CD4-positive, CD25-positive, alpha-beta regulatory T cell (primary cell): ENCODE results near the gene TALDO1. TPM values are rescaled to one million over a fixed set of nuclear protein-coding genes. Genes with fewer than 3 reads are reported as not detected.

ENCODE experiments used
- ATAC-seq, 2 donors: fragments of 150-1000 bp; cut with Tn5 transposase; one replicate each; pipeline ENCODE4 v1.10.0; 2021; ENCODE audit warnings: low read depth in 2 of 2, moderate number of reproducible peaks in 2 of 2, moderate library complexity in 1 of 2
- DNase-seq, 3 donors: peaks; one replicate each; pipeline versions ENCODE4 v3.0.0 to v3.0.0-alpha.2; 2012 to 2022; ENCODE audit warnings: mixed read lengths in 1 of 3
- H3K27ac ChIP-seq: one replicate; pipeline ENCODE4 v1.7.0; 2013; ENCODE audit warnings: mild to moderate bottlenecking, low read length; ENCODE audit not compliant: insufficient read depth, poor library complexity, severe bottlenecking
- H3K27me3 ChIP-seq: one replicate; pipeline ENCODE4 v1.7.0; 2013; ENCODE audit warnings: low read length; ENCODE audit not compliant: control insufficient read depth, insufficient read depth
- H3K36me3 ChIP-seq: one replicate; pipeline ENCODE4 v1.7.0; 2013; ENCODE audit warnings: mild to moderate bottlenecking, low read length, moderate library complexity; ENCODE audit not compliant: control insufficient read depth, insufficient read depth
- H3K4me1 ChIP-seq: 2 replicates; pipeline ENCODE4 v1.7.0; 2013; ENCODE audit warnings: mild to moderate bottlenecking, low read length; ENCODE audit not compliant: insufficient read depth, control insufficient read depth, poor library complexity, severe bottlenecking
- H3K4me3 ChIP-seq: one replicate; pipeline ENCODE4 v1.7.0; 2013; ENCODE audit warnings: low read depth, mild to moderate bottlenecking, low read length, moderate library complexity
- H3K9me3 ChIP-seq, 2 experiments: 1 replicate in 1 of 2; 2 replicates in 1 of 2; pipeline ENCODE4 v1.7.0; 2013; ENCODE audit warnings: low read length in 2 of 2, mild to moderate bottlenecking in 1 of 2, moderate library complexity in 1 of 2; ENCODE audit not compliant: control insufficient read depth in 2 of 2
- H3K27ac Mint-ChIP-seq, 3 donors: one replicate each; pipeline ENCODE4 v1.8.0; 2020 to 2022; ENCODE audit warnings: mild to moderate bottlenecking in 3 of 3, mixed read lengths in 3 of 3, moderate library complexity in 2 of 3
- H3K27me3 Mint-ChIP-seq: one replicate; pipeline ENCODE4 v1.8.0; 2022; ENCODE audit warnings: mild to moderate bottlenecking, mixed read lengths
- H3K36me3 Mint-ChIP-seq: one replicate; pipeline ENCODE4 v1.8.0; 2020; ENCODE audit warnings: mixed read lengths
- H3K4me1 Mint-ChIP-seq, 4 donors: one replicate each; pipeline ENCODE4 v1.8.0; 2020 to 2022; ENCODE audit warnings: mixed read lengths in 4 of 4, mild to moderate bottlenecking in 1 of 4
- H3K4me3 Mint-ChIP-seq, 4 donors: one replicate each; pipeline ENCODE4 v1.8.0; 2020 to 2022; ENCODE audit warnings: mild to moderate bottlenecking in 4 of 4, mixed read lengths in 4 of 4, moderate library complexity in 3 of 4
- H3K9me3 Mint-ChIP-seq, 7 donors: one replicate each; pipeline ENCODE4 v1.8.0; 2020 to 2022; ENCODE audit warnings: mixed read lengths in 7 of 7, mild to moderate bottlenecking in 3 of 7, moderate library complexity in 2 of 7
- polyA plus RNA-seq, 4 donors: library from polyadenylated mRNA; unstranded; fragments of 300-500 nt; fragmentation: Illumina TruSeq; gene quantifications; one replicate each; pipeline ENCODE4 v1.2.3, GENCODE V29; 2021
- total RNA-seq: library from RNA; stranded (reverse); gene quantifications from one replicate; pipeline ENCODE4 v1.2.3, GENCODE V29; 2022

The TALDO1 gene
- total and polyA plus RNA-seq, 5 donors from 2014 or later, result 68.3 to 274 (median 228) TPM

GRCh38 chr11:794766-795633 is 47.7 kb downstream of the TALDO1 start:
- Histone ChIP-seq H3K27me3 (no peaks in the 10 kb centered on the region), H3K36me3 (peaks cover 8% of the 10 kb centered on the region), H3K9me3 (no peaks in the 10 kb centered on the region), H3K4me3 (no peak overlapping the region), H3K4me1 (peaks cover 38% of the 10 kb centered on the region), H3K27ac (peak overlapping the region; percentile 92)
- Mint-ChIP-seq H3K4me1 (peaks cover 0 to 17% (median 3%) of the 10 kb centered on the region in 4 donors), H3K27me3 (no peaks in the 10 kb centered on the region), H3K4me3 (peak overlapping the region; percentile 32 to 90 (median 69)), H3K9me3 (no peaks in the 10 kb centered on the region), H3K27ac (no peak overlapping the region), H3K36me3 (no peaks in the 10 kb centered on the region)
- ATAC-seq (no peak), DNase-seq (no peak)

GRCh38 chr11:795634-796564 is 48.6 kb downstream of the TALDO1 start:
- H3K36me3 ChIP-seq, result peaks cover 8% of the 10 kb centered on the region

GRCh38 chr11:796565-797295 is 49.5 kb downstream of the TALDO1 start:
- Mint-ChIP-seq H3K27ac (peak overlapping the region; percentile 80 to 91 (median 87)), H3K36me3 (no peaks in the 10 kb centered on the region), H3K9me3 (no peaks in the 10 kb centered on the region), H3K4me3 (peak overlapping the region; percentile 90 to 99 (median 96)), H3K27me3 (no peaks in the 10 kb centered on the region), H3K4me1 (peaks cover 0 to 17% (median 3%) of the 10 kb centered on the region in 4 donors)
- Histone ChIP-seq H3K36me3 (peaks cover 8% of the 10 kb centered on the region), H3K27me3 (no peaks in the 10 kb centered on the region), H3K9me3 (no peaks in the 10 kb centered on the region), H3K4me1 (peaks cover 38% of the 10 kb centered on the region), H3K27ac (peak overlapping the region; percentile 92), H3K4me3 (peak overlapping the region; percentile 70)
- DNase-seq (no peak), ATAC-seq (no peak)

More at GRCh38 chr11:795634-796564, 48.6 kb downstream of the TALDO1 start:
- no peaks in the 10 kb centered on the region for H3K36me3 Mint-ChIP-seq
- H3K27me3 Mint-ChIP-seq, result no peaks in the 10 kb centered on the region
- H3K4me3 Mint-ChIP-seq, result peak overlapping the region; percentile 90 to 99 (median 96)
- H3K9me3 Mint-ChIP-seq, result no peaks in the 10 kb centered on the region
- H3K27ac Mint-ChIP-seq, result peak overlapping the region; percentile 74 to 91 (median 87)
- peak overlapping the region; percentile 92 for H3K27ac ChIP-seq
- peak; percentile 73 to 91 (median 75) for DNase-seq
- H3K9me3 ChIP-seq, result no peaks in the 10 kb centered on the region
- H3K4me1 Mint-ChIP-seq, result peaks cover 0 to 17% (median 3%) of the 10 kb centered on the region in 4 donors
- H3K27me3 ChIP-seq, result no peaks in the 10 kb centered on the region
- peak; percentile 57 for ATAC-seq
- peak overlapping the region; percentile 70 for H3K4me3 ChIP-seq
- peaks cover 38% of the 10 kb centered on the region for H3K4me1 ChIP-seq

GRCh38 chr11:797296-798092 is 50.2 kb downstream of the TALDO1 start:
- Histone ChIP-seq H3K9me3 (no peaks in the 10 kb centered on the region), H3K27ac (peak overlapping the region; percentile 92), H3K4me3 (peak overlapping the region; percentile 55), H3K27me3 (no peaks in the 10 kb centered on the region), H3K36me3 (peaks cover 8% of the 10 kb centered on the region), H3K4me1 (peaks cover 38% of the 10 kb centered on the region)
- Mint-ChIP-seq H3K36me3 (no peaks in the 10 kb centered on the region), H3K4me1 (peaks cover 0 to 17% (median 3%) of the 10 kb centered on the region in 4 donors), H3K27ac (peak overlapping the region; percentile 80 to 91 (median 87)), H3K27me3 (no peaks in the 10 kb centered on the region), H3K9me3 (no peaks in the 10 kb centered on the region), H3K4me3 (peak overlapping the region; percentile 90 to 99 (median 96))
- peak; percentile 69 to 84 (median 75) for DNase-seq
- peak; percentile 46 to 52 for ATAC-seq

GRCh38 chr11:798093-798713 is 50.9 kb downstream of the TALDO1 start, which contains the start of gene SLC25A22:
TSS of gene SLC25A22 (minus strand) at chr11:798281. CDS start at chr11:795006, 3,275 bp downstream.
- peak within 1 kb of the TSS; percentile 92 for H3K27ac ChIP-seq
- ATAC-seq (peak; percentile 72 to 77), DNase-seq (peak; percentile 76 to 86 (median 86))
- peaks cover 41% of the 10 kb centered on the region for H3K4me1 ChIP-seq
- no peaks in the 10 kb centered on the region for H3K27me3 ChIP-seq
- Mint-ChIP-seq H3K4me1 (peaks cover 0 to 19% (median 3%) of the 10 kb centered on the region in 4 donors), H3K36me3 (no peaks in the 10 kb centered on the region), H3K27me3 (no peaks in the 10 kb centered on the region), H3K9me3 (no peaks in the 10 kb centered on the region), H3K4me3 (peak within 1 kb of the TSS; percentile 90 to 99 (median 96)), H3K27ac (peak within 1 kb of the TSS; percentile 80 to 91 (median 87))
- no peaks in the 10 kb centered on the region for H3K9me3 ChIP-seq
- peak within 1 kb of the TSS; percentile 55 for H3K4me3 ChIP-seq
- peaks cover 8% of the 10 kb centered on the region for H3K36me3 ChIP-seq

- Histone ChIP-seq H3K27ac (no peak overlapping the region), H3K9me3 (no peaks in the 10 kb centered on the region), H3K36me3 (no peaks in the 10 kb centered on the region), H3K27me3 (no peaks in the 10 kb centered on the region), H3K4me1 (peaks cover 54% of the 10 kb centered on the region), H3K4me3 (no peak overlapping the region)
- ATAC-seq (no peak), DNase-seq (no peak)
- no peaks in the 10 kb centered on the region for H3K9me3 Mint-ChIP-seq
- peaks cover 0 to 27% (median 3%) of the 10 kb centered on the region in 4 donors for H3K4me1 Mint-ChIP-seq
- H3K4me3 Mint-ChIP-seq, result no peak overlapping the region
- no peak overlapping the region for H3K27ac Mint-ChIP-seq
- H3K27me3 Mint-ChIP-seq, result no peaks in the 10 kb centered on the region
- no peaks in the 10 kb centered on the region for H3K36me3 Mint-ChIP-seq
Measured at GRCh38 chr11:799641-800316, 52.5 kb downstream of the TALDO1 start.
